ENCODE results near the gene CD74.

DNA sequence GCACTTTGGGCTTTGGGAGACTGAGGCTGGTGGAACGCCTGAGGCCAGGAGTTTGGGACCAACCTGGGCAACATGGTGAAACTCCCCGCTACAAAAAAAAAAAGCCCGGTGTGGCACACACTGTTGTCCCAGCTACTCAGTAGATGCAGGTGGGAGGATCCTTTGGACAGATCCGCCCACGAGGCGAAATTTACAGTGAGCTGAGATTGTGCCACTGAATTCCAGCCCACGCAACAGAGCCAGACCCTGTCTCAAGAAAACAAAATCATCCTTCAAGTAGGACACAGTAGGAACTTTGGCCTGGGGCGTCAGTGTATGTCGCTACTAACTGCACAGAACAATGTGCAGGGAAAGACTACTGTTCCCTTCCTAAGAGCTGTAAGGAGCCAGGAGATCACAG lies 32.1 kb upstream of the CD74 start:
- TF ChIP-seq, protein P1, sequence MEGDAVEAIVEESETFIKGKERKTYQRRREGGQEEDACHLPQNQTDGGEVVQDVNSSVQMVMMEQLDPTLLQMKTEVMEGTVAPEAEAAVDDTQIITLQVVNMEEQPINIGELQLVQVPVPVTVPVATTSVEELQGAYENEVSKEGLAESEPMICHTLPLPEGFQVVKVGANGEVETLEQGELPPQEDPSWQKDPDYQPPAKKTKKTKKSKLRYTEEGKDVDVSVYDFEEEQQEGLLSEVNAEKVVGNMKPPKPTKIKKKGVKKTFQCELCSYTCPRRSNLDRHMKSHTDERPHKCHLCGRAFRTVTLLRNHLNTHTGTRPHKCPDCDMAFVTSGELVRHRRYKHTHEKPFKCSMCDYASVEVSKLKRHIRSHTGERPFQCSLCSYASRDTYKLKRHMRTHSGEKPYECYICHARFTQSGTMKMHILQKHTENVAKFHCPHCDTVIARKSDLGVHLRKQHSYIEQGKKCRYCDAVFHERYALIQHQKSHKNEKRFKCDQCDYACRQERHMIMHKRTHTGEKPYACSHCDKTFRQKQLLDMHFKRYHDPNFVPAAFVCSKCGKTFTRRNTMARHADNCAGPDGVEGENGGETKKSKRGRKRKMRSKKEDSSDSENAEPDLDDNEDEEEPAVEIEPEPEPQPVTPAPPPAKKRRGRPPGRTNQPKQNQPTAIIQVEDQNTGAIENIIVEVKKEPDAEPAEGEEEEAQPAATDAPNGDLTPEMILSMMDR (conservative IDR thresholded peaks at IDR 0.05; ENCODE audit: low read depth, low read length), result no peak
- TF ChIP-seq POLR2A (IDR thresholded peaks at IDR 0.05; ENCODE audit: low read depth, low read length) (no peak), CEBPB (IDR thresholded peaks at IDR 0.05; ENCODE audit: low read depth, low read length) (no peak), BHLHE40 (IDR thresholded peaks at IDR 0.05; ENCODE audit: low read depth, low read length) (no peak), CHD1 (IDR thresholded peaks at IDR 0.05; ENCODE audit: low read depth, low read length) (no peak)
- TF ChIP-seq, protein P2, sequence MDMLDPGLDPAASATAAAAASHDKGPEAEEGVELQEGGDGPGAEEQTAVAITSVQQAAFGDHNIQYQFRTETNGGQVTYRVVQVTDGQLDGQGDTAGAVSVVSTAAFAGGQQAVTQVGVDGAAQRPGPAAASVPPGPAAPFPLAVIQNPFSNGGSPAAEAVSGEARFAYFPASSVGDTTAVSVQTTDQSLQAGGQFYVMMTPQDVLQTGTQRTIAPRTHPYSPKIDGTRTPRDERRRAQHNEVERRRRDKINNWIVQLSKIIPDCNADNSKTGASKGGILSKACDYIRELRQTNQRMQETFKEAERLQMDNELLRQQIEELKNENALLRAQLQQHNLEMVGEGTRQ (IDR thresholded peaks at IDR 0.05; ENCODE audit: low read depth, low read length), result no peak
